Spinal cord (tissue), 10 donors: ENCODE data around the gene ACTL9. TPM values are rescaled to one million over a fixed set of nuclear protein-coding genes. Genes with fewer than 3 reads are reported as not detected.
"Not testable (repeated sequence)": the region's sequence is repeated elsewhere in the genome, so short reads cannot be mapped to it uniquely, and the experiment has no call there.

Source experiments
- DNase-seq, 6 donors: peaks; one replicate each; pipeline versions ENCODE4 v3.0.0 to v3.0.0-alpha.2; 2013 to 2015; ENCODE audit warnings: low spot score in 6 of 6, low read depth in 4 of 6
- H3K27ac ChIP-seq: one replicate; pipeline ENCODE4 v1.5.1; 2013; ENCODE audit warnings: low read depth, low read length, control low read depth
- H3K27me3 ChIP-seq: one replicate; pipeline ENCODE4 v1.6.1; 2013; ENCODE audit warnings: low read length; ENCODE audit not compliant: control insufficient read depth, insufficient read depth
- H3K36me3 ChIP-seq: one replicate; pipeline ENCODE4 v1.6.1; 2013; ENCODE audit warnings: low read length; ENCODE audit not compliant: control insufficient read depth, insufficient read depth
- H3K4me1 ChIP-seq: one replicate; pipeline ENCODE4 v1.6.1; 2013; ENCODE audit warnings: low read length; ENCODE audit not compliant: control insufficient read depth, insufficient read depth
- H3K4me3 ChIP-seq: one replicate; pipeline ENCODE4 v1.5.1; 2013; ENCODE audit warnings: low read depth, low read length, control low read depth
- H3K9me3 ChIP-seq: one replicate; pipeline ENCODE4 v1.6.1; 2013; ENCODE audit warnings: low read length; ENCODE audit not compliant: control insufficient read depth, insufficient read depth
- WGBS: methylation state at CpG from one replicate; pipeline ENCODE4 v1.1.5; 2013; ENCODE audit warnings: missing lambda C conversion rate; ENCODE audit not compliant: insufficient coverage; 5-methylcytosine and 5-hydroxymethylcytosine counted together
- polyA plus RNA-seq, 2 donors: library from polyadenylated mRNA; unstranded; fragments of 120-200 nt; gene quantifications; one replicate each; pipeline ENCODE4 v1.2.1, GENCODE V29; 2013; ENCODE audit not compliant: insufficient read length in 2 of 2
- total RNA-seq, 2 donors: library from RNA; depleted of rRNA in 1 of 2; stranded (reverse); fragments of 120-200 nt in 1 of 2; fragments of >200 nt in 1 of 2; gene quantifications; one replicate each; pipeline versions ENCODE4 v1.2.3 to v1.2.4, GENCODE V29; 2013 to 2014
- donor health status: healthy.

ACTL9 gene
- total and polyA plus RNA-seq, 4 donors = not detected

GRCh38 chr19:8705304-8705703 lies 6.7 kb upstream of the ACTL9 start:
- DNase-seq, H3K36me3 ChIP-seq: not testable (repeated sequence)
- WGBS = 100% methylated on average over 1 of the region's 3 CpGs

GRCh38 chr19:8703223-8703622 lies 4.6 kb upstream of the ACTL9 start:
- Histone ChIP-seq H3K4me3 (no peak overlapping the region), H3K36me3 (no peaks in the 10 kb centered on the region), H3K9me3 (no peaks in the 10 kb centered on the region), H3K27ac (no peak overlapping the region), H3K4me1 (no peaks in the 10 kb centered on the region), H3K27me3 (peaks cover 2% of the 10 kb centered on the region)
- DNase-seq = peak in 3 of 6 donors; percentile 1 to 77 (median 19)
- 82% methylated on average over 2 of the region's 7 CpGs for WGBS

More at GRCh38 chr19:8705304-8705703, 6.7 kb upstream of the ACTL9 start:
- H3K27ac ChIP-seq, H3K4me3 ChIP-seq, H3K27me3 ChIP-seq, H3K4me1 ChIP-seq, H3K9me3 ChIP-seq: not testable (repeated sequence)

GRCh38 chr19:8702350-8702749 lies 3.8 kb upstream of the ACTL9 start:
- Histone ChIP-seq H3K9me3 (no peaks in the 10 kb centered on the region), H3K36me3 (no peaks in the 10 kb centered on the region), H3K4me3 (no peak overlapping the region), H3K27me3 (peaks cover 6% of the 10 kb centered on the region), H3K4me1 (no peaks in the 10 kb centered on the region), H3K27ac (no peak overlapping the region)
- no peak for DNase-seq
- 22% methylated on average over 1 of the region's 5 CpGs for WGBS

GRCh38 chr19:8700956-8701355 lies 2.4 kb upstream of the ACTL9 start:
- DNase-seq = no peak
- Histone ChIP-seq H3K9me3 (no peaks in the 10 kb centered on the region), H3K27me3 (peaks cover 6% of the 10 kb centered on the region), H3K27ac (no peak overlapping the region), H3K36me3 (no peaks in the 10 kb centered on the region), H3K4me3 (no peak overlapping the region), H3K4me1 (no peaks in the 10 kb centered on the region)
- WGBS = 40% methylated on average over 1 of the region's 2 CpGs

GRCh38 chr19:8699908-8700307 lies 1.3 kb upstream of the ACTL9 start:
- Histone ChIP-seq H3K4me1 (no peaks in the 10 kb centered on the region), H3K36me3 (no peaks in the 10 kb centered on the region), H3K9me3 (no peaks in the 10 kb centered on the region), H3K27me3 (peaks cover 6% of the 10 kb centered on the region), H3K27ac (no peak overlapping the region), H3K4me3 (no peak overlapping the region)
- no peak for DNase-seq

GRCh38 chr19:8697671-8698432 lies 743 bp downstream of the ACTL9 start:
- Histone ChIP-seq H3K4me3 (no peak overlapping the region), H3K27me3 (peaks cover 6% of the 10 kb centered on the region), H3K4me1 (no peaks in the 10 kb centered on the region), H3K27ac (no peak overlapping the region), H3K36me3 (no peaks in the 10 kb centered on the region), H3K9me3 (no peaks in the 10 kb centered on the region)
- DNase-seq = no peak
- 61% methylated on average over 60 of the region's 60 CpGs for whole genome bisulfite sequencing

GRCh38 chr19:8696993-8697392 lies 1.6 kb downstream of the ACTL9 start:
- H3K4me1 ChIP-seq = no peaks in the 10 kb centered on the region
- no peaks in the 10 kb centered on the region for H3K9me3 ChIP-seq
- H3K27me3 ChIP-seq = peaks cover 6% of the 10 kb centered on the region
- no peaks in the 10 kb centered on the region for H3K36me3 ChIP-seq
- WGBS = 67% methylated on average over 1 of the region's 1 CpG
- DNase-seq = no peak
- no peak overlapping the region for H3K4me3 ChIP-seq
- no peak overlapping the region for H3K27ac ChIP-seq

- Histone ChIP-seq H3K27ac (no peak overlapping the region), H3K4me1 (no peaks in the 10 kb centered on the region), H3K36me3 (no peaks in the 10 kb centered on the region), H3K27me3 (peaks cover 6% of the 10 kb centered on the region), H3K4me3 (no peak overlapping the region), H3K9me3 (no peaks in the 10 kb centered on the region)
- 72% methylated on average over 6 of the region's 6 CpGs for WGBS
- no peak for DNase-seq
Measured at GRCh38 chr19:8695911-8696310, 2.7 kb downstream of the ACTL9 start.

- no peak for DNase-seq
- Histone ChIP-seq H3K27me3 (peaks cover 6% of the 10 kb centered on the region), H3K36me3 (no peaks in the 10 kb centered on the region), H3K4me3 (no peak overlapping the region), H3K4me1 (no peaks in the 10 kb centered on the region), H3K27ac (no peak overlapping the region), H3K9me3 (no peaks in the 10 kb centered on the region)
- WGBS = 73% methylated on average over 5 of the region's 6 CpGs
Measured at GRCh38 chr19:8695501-8695900, 3.1 kb downstream of the ACTL9 start.

GRCh38 chr19:8690753-8691539 lies 7.6 kb downstream of the ACTL9 start:
- 93% methylated on average over 1 of the region's 5 CpGs for WGBS
- Histone ChIP-seq H3K4me1 (no peaks in the 10 kb centered on the region), H3K9me3 (no peaks in the 10 kb centered on the region), H3K27me3 (no peaks in the 10 kb centered on the region), H3K36me3 (no peaks in the 10 kb centered on the region), H3K4me3 (no peak overlapping the region), H3K27ac (no peak overlapping the region)
- no peak for DNase-seq
